GM12875 (cell line): ENCODE data around the gene CNGA3.
"Not testable (repeated sequence)": the region's sequence is repeated elsewhere in the genome, so short reads cannot be mapped to it uniquely, and the experiment has no call there.

Experiments
- H3K4me3 ChIP-seq: one replicate; pipeline ENCODE4 v1.5.1; 2011; ENCODE audit warnings: low read depth, low read length, control low read depth
- TF ChIP-seq, protein P1 (sequence below): IDR thresholded peaks from 2 replicates; pipeline ENCODE4 v1.5.1; 2011; ENCODE audit warnings: low read depth, mild to moderate bottlenecking, control low read depth, inconsistent platforms, low read length, moderate library complexity, borderline replicate concordance; ENCODE audit not compliant: insufficient read depth

CNGA3 gene

DNA sequence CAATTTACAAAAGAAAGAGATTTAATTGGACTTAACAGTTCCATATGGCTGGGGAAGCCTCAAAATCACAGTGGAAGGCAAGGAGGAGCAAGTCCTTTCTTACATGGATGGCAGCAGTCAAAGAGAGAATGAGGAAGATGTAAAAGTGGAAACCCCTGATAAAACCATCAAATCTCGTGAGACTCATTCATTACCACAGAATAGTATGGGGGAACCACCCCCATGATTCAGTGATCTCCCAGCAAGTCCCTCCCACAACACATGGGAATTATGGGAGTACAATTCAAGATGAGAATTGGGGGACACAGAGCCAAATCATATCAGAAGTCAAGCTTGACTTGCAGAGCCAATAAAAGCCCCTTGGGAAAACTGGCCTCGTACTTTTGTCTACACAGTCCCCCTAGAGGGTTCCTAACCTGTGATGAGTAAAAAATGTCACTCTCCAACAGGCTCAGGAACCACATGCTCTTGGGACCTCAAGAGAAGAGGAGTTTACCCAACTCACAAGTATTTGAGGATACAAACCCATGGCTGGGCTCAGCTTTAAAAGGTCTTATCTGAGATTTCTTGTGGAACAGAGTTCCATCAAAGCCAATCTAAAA lies 87.2 kb downstream of the CNGA3 start:
- no peak overlapping the region for H3K4me3 ChIP-seq
- TF ChIP-seq, protein P1, sequence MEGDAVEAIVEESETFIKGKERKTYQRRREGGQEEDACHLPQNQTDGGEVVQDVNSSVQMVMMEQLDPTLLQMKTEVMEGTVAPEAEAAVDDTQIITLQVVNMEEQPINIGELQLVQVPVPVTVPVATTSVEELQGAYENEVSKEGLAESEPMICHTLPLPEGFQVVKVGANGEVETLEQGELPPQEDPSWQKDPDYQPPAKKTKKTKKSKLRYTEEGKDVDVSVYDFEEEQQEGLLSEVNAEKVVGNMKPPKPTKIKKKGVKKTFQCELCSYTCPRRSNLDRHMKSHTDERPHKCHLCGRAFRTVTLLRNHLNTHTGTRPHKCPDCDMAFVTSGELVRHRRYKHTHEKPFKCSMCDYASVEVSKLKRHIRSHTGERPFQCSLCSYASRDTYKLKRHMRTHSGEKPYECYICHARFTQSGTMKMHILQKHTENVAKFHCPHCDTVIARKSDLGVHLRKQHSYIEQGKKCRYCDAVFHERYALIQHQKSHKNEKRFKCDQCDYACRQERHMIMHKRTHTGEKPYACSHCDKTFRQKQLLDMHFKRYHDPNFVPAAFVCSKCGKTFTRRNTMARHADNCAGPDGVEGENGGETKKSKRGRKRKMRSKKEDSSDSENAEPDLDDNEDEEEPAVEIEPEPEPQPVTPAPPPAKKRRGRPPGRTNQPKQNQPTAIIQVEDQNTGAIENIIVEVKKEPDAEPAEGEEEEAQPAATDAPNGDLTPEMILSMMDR: no peak

DNA sequence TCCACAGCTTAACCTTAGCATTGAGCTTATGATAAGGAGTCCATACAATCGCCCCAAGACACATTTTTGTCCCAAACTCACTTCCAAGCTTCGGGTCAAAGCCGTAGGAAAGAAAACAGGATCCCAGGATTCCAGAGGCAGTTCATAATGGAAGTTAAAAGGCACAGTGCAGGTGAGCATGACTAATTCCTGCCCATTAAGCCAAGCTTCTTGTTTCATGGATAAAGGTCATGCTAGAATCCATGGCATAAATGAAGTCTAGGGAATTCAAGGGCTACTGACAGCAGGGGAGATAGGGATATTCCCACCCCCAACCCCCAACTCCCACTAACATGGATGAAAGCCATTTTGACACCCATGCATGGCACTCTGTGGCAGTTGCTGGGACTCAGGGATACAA lies 88.2 kb downstream of the CNGA3 start:
- no peak overlapping the region for H3K4me3 ChIP-seq
- TF ChIP-seq, protein P1: no peak

DNA sequence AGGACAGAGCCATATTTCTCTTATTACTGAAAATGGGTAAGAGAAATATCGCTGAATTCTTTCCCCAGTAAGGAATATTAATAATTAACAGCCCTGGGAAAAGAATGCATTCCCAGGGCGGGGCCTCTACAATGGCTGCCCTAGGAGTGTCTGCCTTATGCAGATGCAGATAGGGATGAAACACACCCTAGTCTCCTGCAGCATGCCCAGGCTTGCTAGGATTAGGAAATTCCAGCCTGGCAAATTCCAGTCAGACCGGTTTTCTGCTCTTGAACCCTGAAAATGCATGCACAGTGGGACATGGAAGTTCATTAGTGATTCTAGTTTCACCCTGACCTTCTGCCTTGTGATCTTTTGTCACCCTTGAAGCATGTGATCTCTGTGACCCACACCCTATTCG lies 89.4 kb downstream of the CNGA3 start:
- H3K4me3 ChIP-seq: not testable (repeated sequence)

DNA sequence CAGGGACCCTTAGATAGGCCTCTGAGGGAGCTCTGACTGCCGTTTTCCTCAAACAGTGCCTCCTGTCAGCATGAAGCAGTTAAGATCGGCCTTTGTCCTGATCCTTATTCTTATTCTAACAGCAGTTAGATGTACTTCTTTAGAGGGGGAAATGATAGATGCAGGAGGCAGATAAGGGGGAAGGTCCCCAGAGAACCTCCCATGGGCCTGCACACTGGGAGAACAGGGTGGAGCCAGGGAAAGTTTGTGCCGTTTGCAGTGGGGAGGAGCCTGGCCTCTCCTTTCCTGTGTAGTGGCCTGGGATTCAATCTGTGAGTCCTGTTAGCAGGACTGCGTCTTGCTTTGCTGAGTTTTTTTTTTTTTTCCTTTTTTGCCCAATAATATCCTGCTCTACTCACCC lies 90.5 kb downstream of the CNGA3 start:
- TF ChIP-seq, protein P1: no peak
- no peak overlapping the region for H3K4me3 ChIP-seq

DNA sequence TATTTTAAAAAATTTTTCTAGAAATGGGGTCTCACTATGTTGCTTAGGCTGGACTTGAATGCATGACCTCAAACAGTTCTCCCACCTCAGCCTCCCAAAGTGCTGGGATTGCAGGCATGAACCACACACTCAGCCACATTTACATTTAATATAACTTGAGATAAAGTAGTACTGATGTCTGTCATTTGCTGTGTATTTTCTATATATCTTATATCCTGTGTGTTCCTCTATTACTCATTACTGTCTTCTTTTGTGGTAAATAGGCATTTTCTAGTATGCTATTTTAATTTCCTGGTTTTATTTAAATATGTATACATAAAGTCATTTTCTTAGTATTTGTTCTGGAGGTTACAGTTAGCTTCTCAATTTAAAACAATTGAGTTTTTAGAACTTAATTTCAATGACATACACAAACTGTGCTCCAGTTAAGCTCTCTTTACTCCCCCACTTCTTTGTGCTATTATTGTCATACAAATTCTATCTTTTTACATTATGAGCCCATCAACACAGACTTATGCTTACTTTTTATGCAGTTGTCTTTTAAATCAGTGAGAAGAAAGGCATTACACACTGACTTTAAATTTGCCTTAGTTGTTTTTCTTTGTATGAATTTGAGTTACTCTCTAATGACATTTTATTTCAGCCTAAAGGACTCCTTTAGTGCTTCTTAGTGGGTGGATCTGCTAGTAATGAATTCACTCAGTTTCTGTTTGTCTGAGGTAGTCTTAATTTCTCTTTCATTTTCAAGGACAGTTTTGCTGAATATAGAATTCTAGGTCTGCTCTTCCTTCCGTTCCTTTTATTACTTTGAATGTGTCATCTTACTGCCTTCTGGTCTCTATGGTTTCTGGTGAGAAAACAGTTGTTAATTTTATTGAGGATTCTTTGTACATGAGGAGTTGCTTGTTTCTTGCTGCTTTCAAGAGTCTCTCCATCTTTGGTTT lies 92.2 kb downstream of the CNGA3 start:
- TF ChIP-seq, protein P1: no peak

DNA sequence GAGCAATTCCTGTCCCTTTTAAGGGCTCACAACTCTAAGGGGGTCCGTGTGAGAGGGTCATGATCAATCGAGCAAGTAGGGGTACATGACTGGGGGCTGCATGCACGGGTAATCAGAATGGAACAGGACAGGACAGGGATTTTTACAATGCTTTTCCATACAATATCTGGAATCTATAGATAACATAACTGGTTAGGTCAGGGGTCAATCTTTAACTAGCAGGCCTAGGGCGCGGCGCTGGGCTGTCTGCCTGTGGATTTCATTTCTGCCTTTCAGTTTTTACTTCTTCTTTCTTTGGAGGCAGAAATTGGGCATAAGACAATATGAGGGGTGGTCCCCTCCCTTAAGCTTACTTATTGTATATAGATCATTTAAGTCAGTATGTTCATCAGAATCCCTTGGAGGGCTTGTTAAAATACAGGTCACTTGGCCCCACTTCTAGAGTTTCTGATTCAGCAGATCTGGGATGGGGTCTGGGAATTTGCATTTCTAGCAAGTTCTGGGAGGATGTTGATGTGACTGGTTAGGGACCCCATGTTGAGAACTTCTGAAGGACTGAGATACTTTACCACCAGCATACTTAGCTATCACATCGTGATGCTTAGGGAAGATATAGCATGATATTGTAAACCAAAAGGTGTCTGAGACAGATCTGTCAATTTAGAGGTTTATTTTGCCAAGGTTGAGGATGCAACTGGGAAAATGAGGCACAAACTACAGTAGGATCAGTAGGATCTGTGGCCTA lies 95.6 kb downstream of the CNGA3 start:
- TF ChIP-seq, protein P1: no peak

More for the DNA sequence above, 92.2 kb downstream of the CNGA3 start:
- H3K4me3 ChIP-seq: no peak overlapping the region

DNA sequence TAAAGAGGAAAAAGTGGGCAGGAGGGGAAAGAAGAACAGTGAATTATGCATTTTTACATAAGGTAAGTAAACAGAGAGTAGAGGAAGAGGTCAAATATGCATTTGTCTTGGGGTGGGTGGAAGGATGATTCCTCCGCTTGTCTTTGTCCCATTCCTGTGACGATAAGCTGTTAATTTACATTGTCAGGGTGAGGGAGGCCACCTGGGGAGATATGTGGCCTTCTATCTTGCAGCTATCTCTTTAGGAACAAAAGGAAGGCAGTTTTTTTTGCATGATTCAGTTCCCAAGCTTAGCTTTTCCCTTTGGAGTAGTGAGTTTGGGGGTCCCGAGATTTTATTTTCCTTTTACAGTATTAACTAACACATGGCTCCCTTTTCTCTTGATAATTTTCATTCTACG lies 96.2 kb downstream of the CNGA3 start:
- no peak overlapping the region for H3K4me3 ChIP-seq
- TF ChIP-seq, protein P1: no peak

More for the DNA sequence above, 95.6 kb downstream of the CNGA3 start:
- no peak overlapping the region for H3K4me3 ChIP-seq
